Karpas-422 (cell line): ENCODE data around the gene TGFBI. TPM values are rescaled to one million over a fixed set of nuclear protein-coding genes. Genes with fewer than 3 reads are reported as not detected.

Experiments used
- DNase-seq: peaks from one replicate; pipeline ENCODE4 v3.0.0-alpha.2; 2015
- H2AFZ ChIP-seq: fragments of 200-600 bp; sonication (generic); 2 replicates; pipeline ENCODE4 v1.6.1; 2014; ENCODE audit warnings: antibody characterized with exemption, low read length, mixed read lengths
- H3K27ac ChIP-seq: fragments of 200-600 bp; sonication (generic); 2 replicates; pipeline ENCODE4 v1.5.1; 2014; ENCODE audit warnings: mild to moderate bottlenecking, low read length, moderate library complexity
- H3K27me3 ChIP-seq: fragments of 200-600 bp; sonication (generic); 2 replicates; pipeline ENCODE4 v1.6.1; 2014; ENCODE audit warnings: low read length, mixed read lengths
- H3K36me3 ChIP-seq: fragments of 200-600 bp; sonication (generic); 2 replicates; pipeline ENCODE4 v1.6.1; 2014; ENCODE audit warnings: low read length, mixed read lengths; ENCODE audit not compliant: insufficient read depth
- H3K4me1 ChIP-seq: fragments of 200-600 bp; sonication (generic); 2 replicates; pipeline ENCODE4 v1.6.1; 2014; ENCODE audit warnings: mild to moderate bottlenecking, low read length, mixed read lengths
- H3K4me2 ChIP-seq: fragments of 200-600 bp; sonication (generic); 2 replicates; pipeline ENCODE4 v1.6.1; 2014; ENCODE audit warnings: low read length, low read depth, mild to moderate bottlenecking; ENCODE audit not compliant: poor library complexity, severe bottlenecking
- H3K4me3 ChIP-seq: fragments of 200-600 bp; sonication (generic); 2 replicates; pipeline ENCODE4 v1.5.1; 2014; ENCODE audit warnings: mild to moderate bottlenecking, antibody characterized with exemption, low read length, mixed read lengths
- H3K79me2 ChIP-seq: fragments of 200-600 bp; sonication (generic); 2 replicates; pipeline ENCODE4 v1.6.1; 2014; ENCODE audit warnings: mild to moderate bottlenecking, low read length, mixed read lengths
- H3K9ac ChIP-seq: fragments of 200-600 bp; sonication (generic); 2 replicates; pipeline ENCODE4 v1.6.0; 2014; ENCODE audit warnings: low read length
- H3K9me2 ChIP-seq: fragments of 200-600 bp; sonication (generic), shearing (Covaris generic); replicated peaks from 2 replicates; pipeline ENCODE4 v1.6.0; 2014; ENCODE audit warnings: mild to moderate bottlenecking, low read length, moderate library complexity; ENCODE audit not compliant: insufficient read depth
- H3K9me3 ChIP-seq: fragments of 300-700, 200-600 bp; sonication (generic); 2 replicates; pipeline ENCODE4 v1.6.1; 2014; ENCODE audit warnings: low read length, mixed read lengths
- H4K20me1 ChIP-seq: fragments of 200-600 bp; sonication (generic); 2 replicates; pipeline ENCODE4 v1.6.1; 2014; ENCODE audit warnings: mild to moderate bottlenecking, antibody characterized with exemption, low read length, low read depth; ENCODE audit not compliant: insufficient read depth
- total RNA-seq: library from RNA; depleted of rRNA; stranded (reverse); fragments of >200 nt; shearing (Covaris generic); gene quantifications from 2 replicates; pipeline ENCODE4 v1.2.3, GENCODE V29; 2014; ENCODE audit warnings: low replicate concordance

The TGFBI gene
- total RNA-seq, 1 experiment from 2014 or later = not detected

DNA sequence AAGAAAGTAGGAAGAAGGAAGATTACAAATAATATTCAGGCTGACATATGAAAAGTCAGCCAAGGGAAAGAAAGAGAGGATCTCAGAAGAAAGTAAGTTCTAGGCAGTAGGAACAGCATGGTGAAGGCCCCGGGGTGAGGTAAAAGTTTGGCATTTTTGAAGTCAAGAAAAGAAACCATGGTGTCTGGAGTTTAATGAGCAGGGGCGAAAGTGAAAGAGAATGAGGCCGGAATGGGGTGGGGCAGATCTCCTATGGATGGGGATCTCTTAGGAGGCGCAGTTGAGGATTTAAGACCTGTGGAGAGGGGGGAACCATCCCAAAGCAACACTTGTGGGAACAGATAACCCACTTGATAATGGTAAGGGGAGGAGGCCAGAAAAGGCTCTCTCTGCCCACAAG, 61.5 kb downstream of the TGFBI start:
- H3K36me3 ChIP-seq = no peaks in the 10 kb centered on the region
- no peak for DNase-seq
- no peak overlapping the region for H3K27ac ChIP-seq
- H3K4me2 ChIP-seq = no peak overlapping the region
- no peak overlapping the region for H2AFZ ChIP-seq
- no peak overlapping the region for H3K9ac ChIP-seq
- no peaks in the 10 kb centered on the region for H3K4me1 ChIP-seq
- H3K4me3 ChIP-seq = no peak overlapping the region
- no peaks in the 10 kb centered on the region for H3K79me2 ChIP-seq
- no peaks in the 10 kb centered on the region for H3K27me3 ChIP-seq
- no peaks in the 10 kb centered on the region for H4K20me1 ChIP-seq
- no peaks in the 10 kb centered on the region for H3K9me3 ChIP-seq
- no peaks in the 10 kb centered on the region for H3K9me2 ChIP-seq

DNA sequence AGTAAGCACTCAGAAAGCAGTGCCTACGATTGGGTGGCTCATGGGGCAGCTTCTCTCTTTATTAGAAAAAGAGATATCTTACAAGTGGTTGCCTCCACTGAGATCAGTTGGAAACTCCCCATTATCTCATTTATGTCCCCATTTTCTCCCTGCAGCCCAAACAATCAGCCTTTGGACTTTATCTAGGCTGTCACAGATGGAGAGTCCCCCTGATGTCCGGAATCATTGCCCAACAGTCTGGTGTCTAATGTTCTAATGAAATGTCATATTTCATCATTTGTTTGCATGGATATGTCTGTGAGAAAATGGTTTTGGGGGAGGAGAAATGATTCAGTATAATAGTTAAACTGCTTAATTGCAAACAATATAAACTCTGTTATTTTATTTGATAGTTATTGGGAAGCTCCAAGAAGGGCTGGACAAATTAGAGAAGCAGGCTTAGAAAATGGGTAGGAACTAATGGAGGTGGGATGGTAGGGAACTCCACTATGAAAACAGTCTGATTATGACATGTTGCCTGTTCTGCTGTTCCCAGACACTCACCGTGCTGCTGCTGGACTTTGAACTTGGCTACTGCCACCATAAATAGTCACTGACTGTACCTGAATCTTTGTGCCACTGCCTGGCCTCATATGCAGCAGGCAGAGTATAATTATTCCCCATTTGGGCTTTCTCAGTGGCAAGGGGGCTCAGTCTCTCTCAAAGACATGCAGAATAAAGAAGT, 65.6 kb downstream of the TGFBI start:
- no peak overlapping the region for H2AFZ ChIP-seq
- no peaks in the 10 kb centered on the region for H3K4me1 ChIP-seq
- no peaks in the 10 kb centered on the region for H4K20me1 ChIP-seq
- DNase-seq = no peak
- no peaks in the 10 kb centered on the region for H3K27me3 ChIP-seq
- no peak overlapping the region for H3K27ac ChIP-seq
- H3K9me3 ChIP-seq = no peaks in the 10 kb centered on the region
- no peaks in the 10 kb centered on the region for H3K36me3 ChIP-seq
- H3K79me2 ChIP-seq = no peaks in the 10 kb centered on the region
- H3K9me2 ChIP-seq = no peaks in the 10 kb centered on the region
- H3K4me3 ChIP-seq = no peak overlapping the region
- H3K9ac ChIP-seq = no peak overlapping the region
- no peak overlapping the region for H3K4me2 ChIP-seq

DNA sequence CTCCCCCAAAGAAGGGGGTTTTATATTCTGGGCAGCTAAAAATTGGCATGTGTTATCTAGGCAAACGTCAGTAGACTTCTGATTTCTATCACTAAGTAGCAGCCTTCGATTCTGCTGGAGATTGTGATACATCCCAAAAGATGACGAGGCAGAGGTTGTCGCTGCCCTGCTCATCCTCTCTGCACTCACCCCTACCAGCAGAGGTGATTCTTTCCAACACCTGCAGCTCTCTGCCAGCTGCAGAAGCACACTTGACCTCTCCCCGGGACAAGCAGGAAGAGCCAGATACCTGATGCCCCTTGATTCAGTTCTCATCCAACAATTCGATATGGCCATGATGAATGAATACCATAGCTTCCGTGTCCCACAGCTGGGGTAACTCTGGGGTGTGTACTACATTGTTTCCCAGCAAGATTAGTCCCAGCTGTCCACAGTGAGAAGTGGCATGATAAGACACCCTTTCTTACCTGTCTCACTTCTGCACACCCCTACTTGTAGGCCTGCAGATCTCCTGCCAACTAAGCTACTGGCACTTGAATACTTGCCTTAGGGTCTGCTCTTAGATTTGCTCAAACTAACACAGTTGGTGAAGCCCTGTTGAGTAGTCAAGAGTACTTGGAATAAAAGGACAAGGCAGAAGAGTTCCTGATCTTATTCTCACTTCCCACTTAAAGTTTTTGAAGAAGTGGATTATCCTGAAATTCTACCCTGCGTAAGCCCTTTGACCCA, 66.3 kb downstream of the TGFBI start:
- H3K4me3 ChIP-seq = no peak overlapping the region
- no peak overlapping the region for H3K9ac ChIP-seq
- H3K36me3 ChIP-seq = no peaks in the 10 kb centered on the region
- H3K9me2 ChIP-seq = no peaks in the 10 kb centered on the region
- H3K27me3 ChIP-seq = no peaks in the 10 kb centered on the region
- H3K9me3 ChIP-seq = no peaks in the 10 kb centered on the region
- H4K20me1 ChIP-seq = no peaks in the 10 kb centered on the region
- H3K4me2 ChIP-seq = no peak overlapping the region
- no peak for DNase-seq
- H3K27ac ChIP-seq = no peak overlapping the region
- H2AFZ ChIP-seq = no peak overlapping the region
- H3K4me1 ChIP-seq = no peaks in the 10 kb centered on the region
- H3K79me2 ChIP-seq = no peaks in the 10 kb centered on the region

DNA sequence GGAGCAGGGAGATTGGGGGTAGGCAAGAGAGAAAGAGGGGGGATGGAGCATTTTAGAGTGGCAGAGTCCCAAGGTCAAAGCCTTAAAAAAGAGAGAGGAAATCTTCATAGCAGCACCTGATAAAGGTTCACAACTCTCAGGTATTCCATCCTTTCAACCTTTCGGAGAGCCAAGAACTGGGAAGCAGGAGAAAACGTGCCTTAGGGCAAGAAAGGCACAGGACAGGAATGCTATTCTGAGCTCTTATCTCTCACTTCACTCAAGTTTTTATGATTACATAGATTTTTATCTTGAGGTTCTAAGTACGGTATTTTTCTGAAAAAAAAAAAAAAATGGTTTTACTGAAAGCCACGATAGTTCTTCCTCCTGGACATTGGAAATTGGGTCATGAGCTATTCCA, 69.4 kb downstream of the TGFBI start:
- Histone ChIP-seq H3K4me3 (no peak overlapping the region), H3K4me1 (no peaks in the 10 kb centered on the region), H3K27me3 (no peaks in the 10 kb centered on the region), H3K9me3 (no peaks in the 10 kb centered on the region), H3K4me2 (no peak overlapping the region), H2AFZ (no peak overlapping the region), H3K27ac (no peak overlapping the region), H3K79me2 (no peaks in the 10 kb centered on the region), H3K36me3 (no peaks in the 10 kb centered on the region), H3K9me2 (no peaks in the 10 kb centered on the region), H3K9ac (no peak overlapping the region), H4K20me1 (no peaks in the 10 kb centered on the region)
- DNase-seq = no peak

GRCh38 chr5:136099870-136100269, 71.1 kb downstream of the TGFBI start:
- Histone ChIP-seq H3K4me2 (no peak overlapping the region), H3K27ac (no peak overlapping the region), H3K36me3 (no peaks in the 10 kb centered on the region), H2AFZ (no peak overlapping the region), H3K9ac (no peak overlapping the region), H3K9me2 (no peaks in the 10 kb centered on the region), H3K4me1 (no peaks in the 10 kb centered on the region), H3K79me2 (no peaks in the 10 kb centered on the region), H3K4me3 (no peak overlapping the region), H4K20me1 (no peaks in the 10 kb centered on the region), H3K27me3 (no peaks in the 10 kb centered on the region), H3K9me3 (no peaks in the 10 kb centered on the region)
- no peak for DNase-seq

GRCh38 chr5:136101884-136102283, 73.1 kb downstream of the TGFBI start:
- no peaks in the 10 kb centered on the region for H3K36me3 ChIP-seq
- no peak overlapping the region for H3K4me2 ChIP-seq
- no peak for DNase-seq
- H3K4me1 ChIP-seq = no peaks in the 10 kb centered on the region
- H3K4me3 ChIP-seq = no peak overlapping the region
- no peaks in the 10 kb centered on the region for H3K27me3 ChIP-seq
- no peaks in the 10 kb centered on the region for H4K20me1 ChIP-seq
- H3K9me2 ChIP-seq = no peaks in the 10 kb centered on the region
- no peak overlapping the region for H3K9ac ChIP-seq
- H3K9me3 ChIP-seq = no peaks in the 10 kb centered on the region
- H2AFZ ChIP-seq = no peak overlapping the region
- no peaks in the 10 kb centered on the region for H3K79me2 ChIP-seq
- H3K27ac ChIP-seq = no peak overlapping the region

DNA sequence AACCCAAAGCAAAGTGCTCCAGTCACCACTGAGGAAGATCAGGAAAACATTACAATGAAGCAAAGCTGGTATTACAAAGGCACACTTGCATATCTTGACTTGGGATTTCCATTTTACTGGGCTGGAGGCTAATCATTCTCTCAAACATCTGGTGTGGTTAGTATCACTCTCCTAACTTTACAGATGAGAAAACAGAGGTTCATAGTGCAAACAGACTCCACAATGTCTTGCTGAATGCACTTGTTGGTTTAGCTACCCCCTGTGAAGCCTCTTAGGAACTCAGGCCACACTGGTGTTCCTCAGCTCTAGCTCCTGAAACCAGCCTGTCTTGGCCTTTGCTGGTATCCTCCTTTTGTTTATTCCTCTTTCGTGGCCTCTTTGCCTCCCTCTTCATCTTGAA, 74.3 kb downstream of the TGFBI start:
- Histone ChIP-seq H3K27me3 (no peaks in the 10 kb centered on the region), H3K9me2 (no peaks in the 10 kb centered on the region), H3K36me3 (no peaks in the 10 kb centered on the region), H2AFZ (no peak overlapping the region), H3K27ac (no peak overlapping the region), H4K20me1 (no peaks in the 10 kb centered on the region), H3K4me2 (no peak overlapping the region), H3K4me3 (no peak overlapping the region), H3K4me1 (no peaks in the 10 kb centered on the region), H3K79me2 (no peaks in the 10 kb centered on the region), H3K9me3 (no peaks in the 10 kb centered on the region), H3K9ac (no peak overlapping the region)
- no peak for DNase-seq

GRCh38 chr5:136104306-136104965, 75.6 kb downstream of the TGFBI start:
- no peaks in the 10 kb centered on the region for H3K9me3 ChIP-seq
- no peak overlapping the region for H3K4me2 ChIP-seq
- H3K36me3 ChIP-seq = no peaks in the 10 kb centered on the region
- no peak overlapping the region for H3K27ac ChIP-seq
- H3K9me2 ChIP-seq = no peaks in the 10 kb centered on the region
- no peaks in the 10 kb centered on the region for H3K27me3 ChIP-seq
- DNase-seq = no peak
- no peaks in the 10 kb centered on the region for H4K20me1 ChIP-seq
- H2AFZ ChIP-seq = no peak overlapping the region
- H3K4me1 ChIP-seq = no peaks in the 10 kb centered on the region
- no peak overlapping the region for H3K9ac ChIP-seq
- H3K4me3 ChIP-seq = no peak overlapping the region
- H3K79me2 ChIP-seq = no peaks in the 10 kb centered on the region
